ENCODE data around the gene CCDC158.
"Not testable (repeated sequence)": the region's sequence is repeated elsewhere in the genome, so short reads cannot be mapped to it uniquely, and the experiment has no call there.

CCDC158 gene

GRCh38 chr4:76420762-76421581 lies at the start of gene CCDC158:
Gene CCDC158 (minus strand): TSS chr4:76421141. CDS start chr4:76403207, 17,934 bp downstream.
- H4K20me1 ChIP-seq, result no peaks in the 10 kb centered on the region
- peaks cover 0 to 5% (median 4%) of the 10 kb centered on the region in 10 experiments; a peak in 9 of 20 replicates for H3K4me1 ChIP-seq
- TF ChIP-seq Cebpa-rat (IDR thresholded peaks at IDR 0.05), result no peak
- H3K4me2 ChIP-seq, result no peak within 1 kb of the TSS
- H3K4me3 ChIP-seq, result no peak within 1 kb of the TSS
- H3K27me3 ChIP-seq, result no peaks in the 10 kb centered on the region
- H3K9me3 ChIP-seq (replicated peaks in 1 of 11), result peaks cover 15 to 43% (median 30%) of the 10 kb centered on the region in 11 experiments
- H3K27ac ChIP-seq, result no peak within 1 kb of the TSS
- H3K36me3 ChIP-seq, result no peaks in the 10 kb centered on the region
- H3K9ac ChIP-seq, result no peak within 1 kb of the TSS

- H4K20me1 ChIP-seq, result no peaks in the 10 kb centered on the region
- no peak overlapping the region for H3K27ac ChIP-seq
- no peak overlapping the region for H3K4me3 ChIP-seq
- no peak overlapping the region for H3K4me2 ChIP-seq
- peaks cover 0 to under 1% (median 0%) of the 10 kb centered on the region in 11 experiments; a peak in 1 of 22 replicates for H3K9me3 ChIP-seq (replicated peaks in 1 of 11)
- no peaks in the 10 kb centered on the region for H3K27me3 ChIP-seq
- no peaks in the 10 kb centered on the region for H3K36me3 ChIP-seq
- H3K4me1 ChIP-seq, result no peaks in the 10 kb centered on the region
- no peak overlapping the region for H3K9ac ChIP-seq
- no peak for TF ChIP-seq Cebpa-rat (IDR thresholded peaks at IDR 0.05)
Measured at GRCh38 chr4:76470532-76470931, 49.6 kb upstream of the CCDC158 start.

DNA sequence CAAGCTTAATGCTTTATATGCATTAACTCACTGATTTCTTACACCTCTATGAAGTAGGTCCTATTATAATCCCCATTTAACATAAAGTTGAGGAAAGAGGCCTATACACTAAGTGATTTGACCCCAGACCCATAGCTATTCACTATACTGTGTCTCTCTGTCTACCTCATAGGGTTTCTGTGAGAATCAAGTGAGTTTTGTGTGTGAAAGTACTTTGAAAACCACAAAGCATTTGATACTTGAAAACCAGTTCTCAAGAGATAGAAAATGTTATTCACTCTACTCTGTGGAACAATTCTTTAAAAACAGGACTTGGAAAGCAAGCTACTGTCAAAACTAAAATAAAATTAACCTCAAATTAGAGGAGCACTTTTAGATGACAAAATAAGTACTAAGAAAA lies 49.1 kb upstream of the CCDC158 start:
- H3K9ac ChIP-seq, result no peak overlapping the region
- H3K27me3 ChIP-seq, result no peaks in the 10 kb centered on the region
- no peaks in the 10 kb centered on the region for H3K36me3 ChIP-seq
- H3K4me3 ChIP-seq, result no peak overlapping the region
- no peak for TF ChIP-seq Cebpa-rat (IDR thresholded peaks at IDR 0.05)
- H3K9me3 ChIP-seq (replicated peaks in 1 of 11), result peaks cover 0 to 5% (median 4%) of the 10 kb centered on the region in 11 experiments; a peak in 6 of 22 replicates
- H3K27ac ChIP-seq, result no peak overlapping the region
- H3K4me2 ChIP-seq, result no peak overlapping the region
- no peaks in the 10 kb centered on the region for H3K4me1 ChIP-seq
- H4K20me1 ChIP-seq, result no peaks in the 10 kb centered on the region

GRCh38 chr4:76463568-76463967 lies 42.6 kb upstream of the CCDC158 start:
- Histone ChIP-seq H3K9ac (no peak overlapping the region), H3K4me1 (no peaks in the 10 kb centered on the region), H3K27me3 (no peaks in the 10 kb centered on the region), H4K20me1 (no peaks in the 10 kb centered on the region), H3K9me3 (replicated peaks in 1 of 11) (peaks cover 25 to 36% (median 30%) of the 10 kb centered on the region in 11 experiments), H3K4me2 (no peak overlapping the region), H3K27ac (no peak overlapping the region), H3K4me3 (peak overlapping the region in 1 of 10 experiments; percentile 22; a peak in 2 of 20 replicates), H3K36me3 (no peaks in the 10 kb centered on the region; a peak in 4 of 22 replicates)
- no peak for TF ChIP-seq Cebpa-rat (IDR thresholded peaks at IDR 0.05)

DNA sequence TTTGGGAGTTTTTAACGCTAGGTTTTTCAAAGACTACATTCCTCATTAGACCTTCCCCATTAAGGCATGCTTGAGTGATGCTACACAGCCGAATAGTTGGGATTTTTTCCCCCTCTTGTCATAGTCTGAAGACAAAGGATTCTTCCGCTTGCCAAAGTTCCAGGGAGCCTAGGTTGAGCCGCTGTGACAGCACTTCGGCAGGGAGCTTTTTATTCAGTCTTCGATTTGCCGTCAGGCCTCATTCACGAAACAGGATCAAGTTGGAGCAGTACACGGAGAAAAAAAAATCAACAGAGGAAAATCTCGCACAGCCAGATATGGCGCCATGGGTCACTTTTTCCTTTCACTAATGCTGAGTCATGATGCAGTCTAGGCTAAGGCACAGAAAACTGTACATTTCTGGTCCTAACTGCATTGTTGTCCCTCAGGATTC lies 38.4 kb upstream of the CCDC158 start:
- Histone ChIP-seq H3K4me1 (no peaks in the 10 kb centered on the region), H3K27ac (no peak overlapping the region), H3K9ac (no peak overlapping the region), H4K20me1 (no peaks in the 10 kb centered on the region), H3K9me3 (replicated peaks in 1 of 11) (peaks cover 17 to 25% (median 20%) of the 10 kb centered on the region in 11 experiments), H3K36me3 (no peaks in the 10 kb centered on the region; a peak in 4 of 22 replicates), H3K4me2 (no peak overlapping the region), H3K4me3 (no peak overlapping the region), H3K27me3 (no peaks in the 10 kb centered on the region)
- TF ChIP-seq Cebpa-rat (IDR thresholded peaks at IDR 0.05), result no peak

DNA sequence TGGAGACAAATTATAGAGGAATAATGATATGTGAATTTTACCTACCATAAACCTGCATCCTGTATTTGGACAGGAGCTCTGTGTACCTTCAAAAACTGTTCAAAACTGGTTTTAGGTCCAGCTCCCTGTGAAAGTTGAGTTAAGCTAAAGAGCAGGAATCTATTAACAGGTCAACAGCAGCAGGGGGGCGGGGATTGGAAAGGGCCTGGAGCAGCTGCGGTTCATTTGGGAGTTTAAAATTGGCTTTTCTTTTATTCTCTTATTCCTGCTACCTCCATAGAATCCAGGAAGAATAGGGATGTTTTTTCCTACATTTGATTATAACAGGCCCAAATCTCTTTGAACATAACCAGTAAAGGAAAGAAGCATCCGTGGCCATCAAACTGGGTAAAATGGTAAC lies 37.9 kb upstream of the CCDC158 start:
- no peaks in the 10 kb centered on the region; a peak in 4 of 22 replicates for H3K36me3 ChIP-seq
- H4K20me1 ChIP-seq, result no peaks in the 10 kb centered on the region
- no peak overlapping the region for H3K4me3 ChIP-seq
- no peak overlapping the region for H3K9ac ChIP-seq
- H3K27me3 ChIP-seq, result no peaks in the 10 kb centered on the region
- no peaks in the 10 kb centered on the region for H3K4me1 ChIP-seq
- TF ChIP-seq Cebpa-rat (IDR thresholded peaks at IDR 0.05), result no peak
- peaks cover 12 to 20% (median 15%) of the 10 kb centered on the region in 11 experiments for H3K9me3 ChIP-seq (replicated peaks in 1 of 11)
- no peak overlapping the region for H3K27ac ChIP-seq
- H3K4me2 ChIP-seq, result no peak overlapping the region

GRCh38 chr4:76458297-76458696 lies 37.4 kb upstream of the CCDC158 start:
- Histone ChIP-seq H3K27me3 (no peaks in the 10 kb centered on the region), H4K20me1 (no peaks in the 10 kb centered on the region), H3K27ac (no peak overlapping the region), H3K4me2 (no peak overlapping the region), H3K4me1 (no peaks in the 10 kb centered on the region), H3K9me3 (replicated peaks in 1 of 11) (peaks cover 7 to 14% (median 10%) of the 10 kb centered on the region in 11 experiments), H3K36me3 (no peaks in the 10 kb centered on the region; a peak in 1 of 22 replicates), H3K4me3 (no peak overlapping the region), H3K9ac (no peak overlapping the region)
- no peak for TF ChIP-seq Cebpa-rat (IDR thresholded peaks at IDR 0.05)

GRCh38 chr4:76457885-76458284 lies 36.9 kb upstream of the CCDC158 start:
- H3K27me3 ChIP-seq, result no peaks in the 10 kb centered on the region
- H3K4me3 ChIP-seq, result no peak overlapping the region
- H3K36me3 ChIP-seq, result no peaks in the 10 kb centered on the region
- H3K4me2 ChIP-seq, result no peak overlapping the region
- H3K27ac ChIP-seq, result no peak overlapping the region
- no peaks in the 10 kb centered on the region for H4K20me1 ChIP-seq
- peaks cover 2 to 10% (median 5%) of the 10 kb centered on the region in 11 experiments; a peak in 20 of 22 replicates for H3K9me3 ChIP-seq (replicated peaks in 1 of 11)
- H3K9ac ChIP-seq, result no peak overlapping the region
- no peak for TF ChIP-seq Cebpa-rat (IDR thresholded peaks at IDR 0.05)
- no peaks in the 10 kb centered on the region for H3K4me1 ChIP-seq

- H3K36me3 ChIP-seq; H3K9me3 ChIP-seq (replicated peaks in 1 of 11); H3K9ac ChIP-seq; H4K20me1 ChIP-seq; H3K4me3 ChIP-seq; H3K4me2 ChIP-seq; H3K27ac ChIP-seq; H3K27me3 ChIP-seq; H3K4me1 ChIP-seq: not testable (repeated sequence)
Measured at GRCh38 chr4:76454073-76454472, 33.1 kb upstream of the CCDC158 start.

DNA sequence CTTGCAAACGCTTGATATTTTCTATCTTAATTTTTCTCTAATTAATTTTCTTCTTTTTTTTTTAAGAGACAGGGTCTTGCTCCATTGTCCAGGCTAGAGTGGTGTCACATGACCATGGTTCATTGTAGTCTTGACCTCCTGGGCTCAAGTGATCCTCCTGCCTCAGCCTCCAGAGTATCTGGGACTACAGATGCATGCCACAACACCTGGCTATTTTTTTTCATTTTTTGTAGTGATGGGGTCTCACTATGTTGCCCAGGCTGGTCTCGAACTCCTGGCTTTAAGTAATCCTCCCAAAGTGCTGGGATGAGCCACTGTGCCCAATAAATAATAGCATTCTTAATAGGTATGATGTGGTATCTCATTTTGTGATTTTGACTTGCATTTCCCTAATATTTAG lies 32.3 kb upstream of the CCDC158 start:
- Histone ChIP-seq H3K36me3 (no peaks in the 10 kb centered on the region), H3K9ac (no peak overlapping the region), H3K4me1 (no peaks in the 10 kb centered on the region), H3K27me3 (no peaks in the 10 kb centered on the region), H3K9me3 (replicated peaks in 1 of 11) (no peaks in the 10 kb centered on the region), H3K27ac (no peak overlapping the region), H4K20me1 (no peaks in the 10 kb centered on the region), H3K4me2 (no peak overlapping the region), H3K4me3 (no peak overlapping the region)
- no peak for TF ChIP-seq Cebpa-rat (IDR thresholded peaks at IDR 0.05)
